Colon (tissue), 2 donors: ENCODE data around the gene PROKR2.

Experiments used
- FAIRE-seq: peaks from 2 replicates; lab custom pipeline; 2012; peaks lifted over from hg19 to GRCh38; lab: Jason Lieb, UNC
- donor health status: control.
- donor health status: control.

Gene PROKR2

DNA sequence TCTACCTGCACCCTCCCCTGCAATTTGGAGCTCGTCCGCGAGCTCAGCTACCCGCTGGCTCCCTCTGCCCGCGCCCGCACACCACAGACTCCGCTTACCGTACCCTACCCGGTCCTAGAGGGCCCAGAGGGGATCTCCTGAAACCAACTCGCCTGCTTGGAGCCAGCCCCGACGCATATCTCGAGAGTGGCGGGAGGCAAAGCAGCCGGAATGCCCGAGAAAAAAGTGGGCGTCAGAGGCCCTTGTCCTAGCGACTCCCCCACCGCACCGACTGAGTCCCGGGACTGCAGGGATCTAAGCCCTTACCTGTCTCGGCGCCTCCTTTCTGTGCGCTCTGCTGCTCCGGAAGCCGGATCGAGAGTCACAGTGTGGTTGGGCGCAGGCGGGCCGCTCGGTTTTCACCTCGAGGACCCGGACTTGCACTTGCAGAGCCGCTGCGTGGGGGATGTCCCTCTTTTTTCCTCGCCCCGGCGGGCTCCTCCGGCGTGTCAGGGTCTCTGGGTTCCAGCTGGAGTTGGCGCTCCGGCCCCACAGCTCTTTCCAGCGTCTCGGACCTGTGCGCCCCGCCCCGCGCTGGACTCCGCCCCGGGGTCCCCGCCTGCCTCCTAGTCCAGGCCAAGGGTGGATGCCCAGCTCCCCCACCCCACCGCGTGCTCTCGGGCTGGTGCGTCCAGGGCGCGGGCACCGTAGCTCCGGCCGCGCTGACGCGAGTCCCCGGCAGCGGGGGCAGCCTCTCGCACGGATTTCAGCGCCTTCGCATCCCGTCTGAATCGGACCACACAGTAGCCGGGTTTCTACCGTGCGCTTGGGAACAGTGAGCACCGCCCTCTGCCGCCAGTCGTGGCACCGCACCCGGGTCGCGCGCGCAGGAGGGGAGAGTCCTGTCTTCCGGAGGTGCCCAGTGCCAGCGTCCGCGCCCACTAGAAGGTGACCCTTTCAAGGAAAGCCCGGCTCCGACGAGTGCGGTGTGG, at the start of gene PROKR2:
PROKR2 (minus strand) TSS at position 767 of the 971 bp plus-strand sequence. CDS start 2,585 bp downstream, outside the sequence.
- FAIRE-seq: no peak

DNA sequence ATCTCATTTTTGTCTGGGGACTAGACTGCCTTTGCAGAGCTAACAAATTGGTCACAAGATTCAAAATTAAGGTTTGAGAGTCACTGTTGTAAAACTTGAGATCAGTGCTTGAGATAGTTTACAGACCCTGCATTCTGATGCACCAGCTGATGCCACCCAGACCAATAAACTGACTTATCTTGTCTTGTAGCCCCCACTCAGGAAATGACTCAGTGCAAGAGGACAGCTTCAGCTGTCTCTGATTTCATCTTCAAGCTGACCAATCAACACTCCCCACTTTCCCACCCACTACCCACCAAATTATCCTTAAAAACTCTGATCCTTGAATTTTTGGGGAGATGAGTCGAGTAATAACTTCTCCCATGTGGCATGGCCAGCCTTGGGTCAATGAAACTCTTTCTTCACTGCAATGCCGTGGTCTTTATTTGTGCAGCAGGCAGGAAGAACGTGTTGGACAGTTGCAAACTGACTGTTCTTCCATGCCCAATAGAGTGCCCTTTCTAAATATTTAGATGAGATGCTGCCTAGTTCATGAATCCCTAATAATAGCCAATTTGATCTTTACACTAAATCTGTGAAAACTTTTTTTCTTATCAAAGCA, 48.3 kb upstream of the PROKR2 start:
- no peak for FAIRE-seq

DNA sequence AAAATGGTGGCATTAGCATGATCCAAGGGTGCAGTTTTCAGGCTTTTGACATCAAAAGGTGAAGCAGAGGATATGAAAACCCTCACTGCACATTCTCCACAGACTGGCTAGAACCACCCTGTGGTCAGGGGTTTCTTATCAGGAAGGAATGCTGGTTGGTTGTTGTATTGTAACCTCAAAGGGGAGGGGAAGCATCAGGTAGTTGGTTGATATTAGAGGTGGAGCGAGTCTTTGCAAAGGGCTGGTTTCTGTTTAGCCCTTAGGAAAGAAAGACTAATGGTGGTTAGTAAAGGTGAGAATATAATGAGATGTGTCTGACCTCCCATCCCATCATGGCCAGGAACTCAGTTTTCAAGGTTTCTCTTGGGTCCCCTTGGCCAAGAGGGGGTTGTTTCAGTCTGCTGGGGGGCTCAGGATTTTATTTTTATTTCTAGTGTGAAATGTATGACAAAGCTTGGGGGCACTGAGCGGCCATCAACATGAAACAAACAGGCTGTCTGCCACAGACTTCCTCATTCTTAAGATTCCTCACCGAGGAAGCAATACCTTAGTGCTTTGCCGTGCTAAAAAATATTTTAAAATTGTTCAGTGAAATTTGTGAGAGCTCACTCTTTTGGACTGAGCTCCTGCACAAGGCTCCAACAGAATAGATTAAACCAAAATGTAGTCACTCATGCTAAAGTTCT, 47.5 kb upstream of the PROKR2 start:
- no peak for FAIRE-seq

DNA sequence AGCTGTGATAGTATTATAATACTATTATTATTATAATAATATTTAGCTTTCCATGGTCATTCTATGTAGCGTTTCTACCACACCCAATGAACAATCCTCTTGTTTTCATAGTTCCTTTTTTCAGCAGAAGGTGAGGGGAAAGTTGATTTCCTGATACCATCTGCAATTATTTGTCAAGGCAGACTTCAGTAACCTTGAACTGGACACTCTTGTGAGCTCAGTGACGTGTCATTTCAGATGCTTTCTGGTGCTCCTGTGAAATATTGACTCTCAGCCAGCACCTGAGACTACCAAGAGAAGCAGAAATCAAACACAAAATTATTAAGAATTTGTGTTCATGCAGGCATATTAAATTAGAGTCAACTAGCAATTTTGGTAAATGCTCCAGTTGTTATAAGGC, 46.0 kb upstream of the PROKR2 start:
- FAIRE-seq: no peak

DNA sequence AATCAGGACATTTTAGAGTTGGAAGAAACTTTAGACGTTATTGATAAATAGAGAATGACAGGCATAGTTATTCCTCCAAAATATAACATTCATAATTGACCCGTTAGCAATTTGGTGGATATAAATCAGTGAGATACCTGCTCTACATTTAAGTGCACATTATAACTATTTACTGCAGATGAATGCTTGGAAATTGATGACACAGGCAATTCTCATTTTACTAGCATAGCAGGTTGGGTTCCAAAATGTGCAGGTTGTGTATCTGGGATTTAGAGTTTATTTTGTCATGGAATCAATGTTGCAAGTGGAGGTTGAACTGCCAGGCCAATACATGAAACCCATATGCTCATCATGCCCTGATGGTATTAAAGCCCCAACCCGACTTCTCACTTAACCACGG, 44.4 kb upstream of the PROKR2 start:
- no peak for FAIRE-seq

DNA sequence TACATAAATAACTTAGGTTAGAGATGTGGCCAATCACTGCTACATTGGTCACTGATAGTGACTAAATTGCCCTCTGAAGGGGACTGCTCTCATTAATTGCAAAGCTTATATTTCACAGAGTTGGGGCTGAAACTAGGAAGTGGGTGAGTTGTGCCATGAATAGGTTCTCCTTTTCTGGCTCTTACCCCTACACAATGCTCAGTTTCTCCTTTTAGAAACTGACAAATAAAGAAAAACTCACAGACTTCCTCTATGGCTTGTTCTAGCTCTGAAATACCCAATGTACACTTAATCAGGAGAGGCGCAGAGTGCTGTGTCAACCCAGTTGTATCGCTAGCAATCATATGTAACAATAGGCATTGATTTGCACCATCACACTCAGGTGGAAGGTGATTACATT, 41.2 kb upstream of the PROKR2 start:
- no peak for FAIRE-seq

DNA sequence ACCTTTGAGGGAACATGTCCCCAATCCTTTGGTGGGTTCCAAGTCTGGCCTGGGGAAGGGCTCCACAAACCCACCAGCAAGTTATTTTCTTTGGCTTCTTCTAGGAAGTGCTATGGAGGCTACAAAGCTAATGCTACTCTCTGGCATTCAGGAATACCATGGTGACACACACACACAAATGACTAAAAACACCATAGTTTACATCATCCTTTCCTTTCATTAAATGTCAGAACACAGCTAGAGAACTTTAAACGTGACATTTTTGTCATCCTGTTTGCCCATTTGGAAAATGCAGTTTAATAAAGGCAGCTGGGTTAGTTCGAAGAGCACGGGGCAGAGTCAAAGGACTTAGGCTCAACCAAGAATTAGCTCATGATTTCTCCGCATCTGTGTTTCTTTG, 40.2 kb upstream of the PROKR2 start:
- FAIRE-seq: no peak

DNA sequence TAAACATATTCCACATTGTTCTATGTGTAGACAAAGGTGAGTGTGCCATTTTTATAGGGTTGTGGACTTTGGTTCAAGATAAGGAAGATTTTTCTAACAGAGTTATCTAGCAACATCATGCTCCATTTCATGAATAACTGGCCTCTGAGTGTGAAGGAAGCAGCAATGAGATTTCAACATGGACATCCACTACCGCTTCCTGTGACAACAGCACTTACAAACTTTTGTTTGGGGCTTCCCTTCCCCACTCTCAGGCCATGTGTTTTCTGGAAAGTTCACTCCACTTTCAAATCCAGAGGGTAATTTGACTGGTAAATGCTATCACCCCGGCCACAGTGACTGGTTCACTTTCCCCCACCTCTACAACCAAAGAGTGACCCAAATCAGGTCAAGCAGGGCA, 38.1 kb upstream of the PROKR2 start:
- FAIRE-seq: no peak

DNA sequence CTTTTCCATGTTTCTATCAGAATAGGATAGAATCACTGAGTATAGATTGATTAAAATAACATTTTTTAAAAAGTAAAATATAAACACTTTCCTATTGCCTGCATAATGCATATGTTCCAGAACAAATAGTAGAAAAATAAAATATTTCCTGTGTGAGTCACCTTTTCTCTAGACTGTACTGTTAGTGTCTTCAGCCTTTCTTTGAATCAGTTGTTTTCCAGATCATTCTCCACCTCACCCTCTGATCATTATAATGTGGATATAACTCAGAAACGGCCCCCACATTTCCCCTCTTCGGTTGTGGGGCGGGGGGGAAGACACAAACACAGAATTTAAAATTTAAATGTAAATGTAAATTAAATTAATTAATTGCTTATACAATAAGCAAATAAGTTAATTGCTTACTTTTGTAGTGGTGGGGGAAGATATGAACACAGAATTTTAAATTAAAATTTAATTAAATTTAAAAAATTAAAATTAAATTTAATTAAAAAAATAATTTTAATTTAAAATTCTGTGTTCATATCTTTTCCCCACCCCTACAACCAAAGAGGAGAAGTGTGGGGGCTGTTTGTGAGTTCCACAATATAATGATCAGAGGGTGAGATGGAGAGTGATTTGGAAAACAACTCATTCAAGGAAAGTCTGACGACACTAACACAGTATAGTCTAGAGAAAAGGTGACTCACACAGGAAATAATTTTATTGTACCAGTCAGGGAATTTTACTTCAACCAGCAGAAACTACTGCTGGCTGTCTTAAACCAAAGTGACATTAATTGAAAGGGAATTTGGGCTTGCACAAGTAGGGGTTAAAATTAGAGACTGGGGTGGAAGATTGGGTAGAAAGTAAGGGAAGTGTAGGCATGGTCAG, 37.1 kb upstream of the PROKR2 start:
- no peak for FAIRE-seq

DNA sequence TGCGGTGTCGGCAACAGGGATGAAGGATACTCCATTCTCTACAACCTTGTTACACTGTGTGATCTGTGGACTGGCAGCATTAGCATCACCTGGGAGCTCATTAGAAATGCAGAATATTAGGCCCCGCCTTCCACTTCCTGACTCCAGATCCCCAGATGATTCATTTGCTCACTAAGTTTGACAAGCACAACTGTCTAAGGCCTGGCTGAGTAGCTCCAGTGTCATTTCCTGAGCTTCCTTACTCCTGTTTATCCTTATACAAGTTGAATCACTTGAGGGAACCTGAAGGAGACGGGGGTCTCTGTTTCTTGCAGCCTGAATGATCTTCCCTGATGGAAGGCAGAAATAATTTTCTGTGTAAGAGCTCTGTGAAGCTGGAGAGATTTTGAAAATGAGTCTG, 32.7 kb upstream of the PROKR2 start:
- FAIRE-seq: no peak

DNA sequence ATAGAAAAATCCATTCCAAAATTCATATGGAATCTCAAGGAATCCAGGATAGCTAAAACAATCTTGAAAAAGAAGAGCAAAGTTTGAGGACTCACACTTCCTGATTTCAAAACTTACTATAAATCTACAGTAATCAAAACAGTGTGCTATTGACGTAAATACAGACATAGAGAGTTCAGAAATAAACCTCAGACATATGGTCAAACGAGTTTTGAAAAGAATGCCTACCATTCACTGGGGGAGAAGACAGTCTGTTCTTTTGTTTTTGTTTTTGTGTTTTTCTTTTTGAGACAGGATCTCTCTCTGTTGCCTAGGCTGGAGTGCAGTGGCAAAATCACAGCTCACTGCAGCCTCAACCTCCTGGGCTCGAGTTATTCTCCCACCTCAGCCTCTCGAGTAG, 25.3 kb upstream of the PROKR2 start:
- no peak for FAIRE-seq

DNA sequence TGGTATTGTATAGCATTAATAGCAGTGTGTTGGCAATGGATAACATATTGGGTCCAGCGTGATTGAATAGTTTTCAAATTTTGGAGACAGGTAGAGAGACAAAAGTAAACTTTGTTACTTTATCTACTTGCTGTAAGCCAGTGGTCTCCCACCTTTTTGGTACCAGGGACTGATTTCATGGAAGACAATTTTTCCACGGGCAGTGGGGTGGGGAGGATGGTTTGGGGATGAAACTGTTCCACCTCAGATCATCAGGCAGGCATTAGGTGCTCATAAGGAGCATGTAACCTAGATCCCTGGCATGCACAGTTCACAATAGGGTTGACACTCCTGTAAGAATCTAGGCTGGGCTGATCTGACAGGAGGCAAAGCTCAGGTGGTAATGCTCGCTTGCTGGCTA, 14.6 kb upstream of the PROKR2 start:
- no peak for FAIRE-seq

DNA sequence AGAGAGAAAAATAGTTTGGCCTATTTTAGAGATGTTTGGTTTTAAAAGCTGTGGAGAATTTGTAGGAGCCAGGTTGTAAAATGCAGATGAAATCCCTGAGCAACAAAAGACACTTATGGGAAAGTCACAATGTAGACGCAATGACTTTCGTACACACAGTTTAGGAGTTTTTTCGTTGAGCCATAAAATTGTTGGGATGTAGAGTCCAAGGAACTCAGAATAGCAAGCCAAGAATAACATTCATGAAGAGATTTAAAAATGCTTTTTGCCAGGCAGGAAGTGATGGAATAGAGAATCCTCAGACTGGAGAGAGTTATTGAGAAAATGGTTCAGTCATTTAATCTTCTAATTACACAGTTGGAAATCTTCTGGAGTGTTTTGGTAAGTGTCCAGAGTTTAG, 11.5 kb upstream of the PROKR2 start:
- FAIRE-seq: no peak

DNA sequence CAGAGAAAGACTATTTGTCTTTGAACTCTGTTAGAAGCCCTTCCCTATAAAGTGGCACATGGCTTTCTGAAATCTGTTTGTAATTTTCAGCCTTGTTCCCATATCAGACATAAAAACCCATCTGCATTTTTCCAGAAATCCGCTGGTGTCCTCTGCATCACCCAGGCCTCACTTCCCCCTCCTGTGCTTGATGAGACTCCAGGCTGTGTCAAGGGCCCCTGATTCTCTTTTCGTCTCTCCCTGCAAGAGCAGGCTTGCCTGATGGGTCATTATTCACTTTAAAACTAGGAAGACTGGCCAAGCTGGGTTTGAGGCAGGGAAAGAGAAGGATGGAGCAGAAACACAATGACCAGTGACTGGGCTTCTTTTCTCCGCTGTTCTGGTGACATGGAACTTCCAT, 10.6 kb upstream of the PROKR2 start:
- FAIRE-seq: no peak

DNA sequence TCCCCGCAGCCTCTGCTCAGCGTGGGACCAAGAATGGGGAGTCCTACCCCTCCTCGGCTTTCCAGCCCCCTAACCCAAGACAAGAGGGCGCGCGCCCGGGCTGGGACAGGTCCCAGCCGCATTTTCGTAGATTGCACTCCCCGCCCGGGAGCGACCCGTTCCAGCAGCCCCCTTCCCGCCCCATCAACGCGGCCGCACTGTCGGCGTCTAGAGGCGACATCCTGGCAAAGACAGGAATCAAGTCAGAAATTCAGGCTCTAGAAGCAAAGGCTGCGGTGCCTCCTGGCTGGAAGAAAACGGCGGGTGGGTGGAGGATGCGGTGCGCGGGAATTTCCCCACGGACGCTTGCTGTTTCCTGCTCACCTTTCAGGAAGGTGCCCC, 957 bp downstream of the PROKR2 start:
- FAIRE-seq: no peak

DNA sequence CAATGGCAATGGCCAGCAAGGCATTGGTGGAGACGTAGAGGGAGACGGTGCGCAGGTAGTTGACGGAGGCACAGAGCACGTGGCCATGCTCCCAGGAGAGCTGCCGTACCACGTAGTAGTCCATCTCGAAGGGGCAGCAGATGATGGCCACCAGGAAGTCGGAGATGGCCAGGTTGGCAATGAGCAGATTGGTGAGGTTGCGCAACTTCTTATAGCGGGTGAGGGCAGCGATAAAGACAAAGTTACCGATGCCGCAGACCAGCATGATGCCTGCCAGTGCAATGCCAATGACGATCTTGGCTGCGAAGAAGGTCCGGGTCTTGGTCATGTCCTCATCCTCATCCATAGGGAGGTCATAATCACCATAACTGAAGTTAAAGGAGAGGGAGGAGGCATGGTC, 2.8 kb downstream of the PROKR2 start:
- no peak for FAIRE-seq

DNA sequence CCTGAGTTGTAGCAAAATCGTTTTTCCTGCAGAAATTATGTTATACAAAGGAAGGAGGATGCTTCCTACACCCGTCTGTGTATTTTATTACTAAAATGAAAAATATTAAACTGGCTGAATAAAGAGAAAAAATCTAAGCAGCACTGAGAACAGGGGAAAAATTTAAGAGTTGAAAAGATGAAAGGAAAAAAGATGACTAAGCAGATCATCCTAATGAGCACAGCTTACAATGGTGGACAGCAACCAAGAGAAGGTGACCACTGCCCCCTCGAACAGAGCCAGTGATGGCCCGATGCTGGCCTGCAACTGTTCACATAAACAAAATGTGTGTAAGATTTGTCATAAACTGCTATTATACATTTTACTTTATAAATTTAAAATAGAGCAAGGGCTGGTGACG, 4.2 kb downstream of the PROKR2 start:
- FAIRE-seq: no peak

DNA sequence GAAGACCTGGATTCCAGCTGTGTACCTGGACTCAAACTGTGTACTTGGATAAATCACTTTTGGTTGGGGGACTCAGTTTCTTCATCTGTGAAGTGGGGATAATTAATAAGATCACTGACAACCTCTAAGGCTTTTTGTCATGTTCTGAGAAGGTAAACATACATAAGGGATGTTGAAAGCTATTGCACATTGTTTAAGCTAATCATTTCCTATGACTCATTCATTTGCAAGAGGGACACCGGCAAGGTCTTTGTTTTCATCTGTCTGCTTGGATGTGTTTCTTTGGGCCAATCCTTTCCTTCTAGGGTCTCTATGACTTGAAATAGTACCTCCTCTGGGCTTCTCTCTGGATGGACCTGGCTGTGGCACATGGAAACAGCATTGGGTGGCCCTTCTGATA, 6.8 kb downstream of the PROKR2 start:
- no peak for FAIRE-seq

DNA sequence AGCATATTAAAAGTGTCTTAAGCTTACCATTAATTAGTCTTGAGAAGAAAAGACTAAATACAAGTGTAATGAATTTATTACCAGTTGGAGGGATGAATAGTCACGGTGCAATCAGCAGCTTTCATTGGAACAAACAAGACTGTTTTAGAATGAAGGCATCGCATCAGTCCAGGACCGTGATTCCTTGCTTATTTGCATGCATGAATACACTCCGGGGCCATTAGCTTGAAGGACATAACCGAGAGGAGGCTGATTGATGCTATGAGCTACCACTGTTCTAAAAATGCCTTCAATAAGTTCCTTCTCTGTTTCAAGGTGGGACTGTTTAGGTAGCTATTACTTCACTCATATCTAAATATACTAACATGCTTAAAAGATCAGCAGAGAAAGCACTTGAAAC, 17.9 kb downstream of the PROKR2 start:
- FAIRE-seq: no peak

DNA sequence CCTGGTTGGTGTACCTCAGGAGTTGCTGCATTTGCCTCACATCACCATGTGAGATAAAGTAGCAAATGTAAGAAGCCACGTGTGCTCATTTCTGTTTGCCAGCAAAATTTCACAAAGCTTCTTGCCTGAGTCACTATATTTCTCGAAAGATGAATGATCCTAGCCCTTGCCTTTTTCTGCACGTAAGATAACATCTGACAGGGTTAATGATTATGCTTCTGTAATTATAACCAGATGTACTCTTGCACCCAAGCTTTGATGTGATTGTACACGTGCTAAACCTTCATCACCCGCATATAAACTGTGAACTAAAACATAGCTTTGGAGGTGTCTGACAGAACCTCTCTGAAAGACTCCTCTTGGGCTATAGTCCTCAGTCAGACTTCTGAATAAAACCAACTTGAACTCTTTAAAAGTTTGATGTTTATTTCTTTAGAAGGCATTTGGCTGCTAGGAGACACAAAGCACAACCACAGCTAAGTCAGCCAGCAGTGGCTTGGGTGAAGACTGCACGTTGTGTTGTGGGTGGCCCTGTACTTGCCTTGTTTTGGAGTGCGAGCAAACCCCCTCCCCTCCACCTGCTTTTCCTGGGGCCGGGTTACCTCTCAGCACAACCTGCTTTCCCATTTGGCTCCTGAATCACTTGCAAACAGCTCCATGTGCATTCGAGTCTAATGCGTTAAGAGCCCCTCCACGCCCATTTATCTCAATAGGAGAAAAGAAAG, 19.3 kb downstream of the PROKR2 start:
- no peak for FAIRE-seq

DNA sequence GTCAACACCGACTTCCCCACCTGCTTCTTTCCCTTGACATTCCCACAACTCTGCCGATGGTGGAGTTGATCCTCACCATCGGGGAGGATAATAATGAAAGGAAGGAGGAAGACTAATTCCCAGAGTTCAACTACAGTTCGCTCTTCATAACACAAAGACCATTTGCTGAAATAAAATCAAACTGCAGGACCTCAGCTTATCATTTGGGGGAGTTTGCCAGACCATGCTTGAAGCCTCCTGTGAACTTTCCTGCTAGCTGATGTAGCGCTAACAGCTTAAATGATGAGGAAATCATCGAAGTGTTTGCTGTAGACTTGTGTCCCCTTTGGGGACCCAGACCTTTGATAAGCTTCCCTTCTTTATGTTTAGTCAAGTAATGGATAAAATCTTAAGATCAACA, 26.2 kb downstream of the PROKR2 start:
- FAIRE-seq: no peak

DNA sequence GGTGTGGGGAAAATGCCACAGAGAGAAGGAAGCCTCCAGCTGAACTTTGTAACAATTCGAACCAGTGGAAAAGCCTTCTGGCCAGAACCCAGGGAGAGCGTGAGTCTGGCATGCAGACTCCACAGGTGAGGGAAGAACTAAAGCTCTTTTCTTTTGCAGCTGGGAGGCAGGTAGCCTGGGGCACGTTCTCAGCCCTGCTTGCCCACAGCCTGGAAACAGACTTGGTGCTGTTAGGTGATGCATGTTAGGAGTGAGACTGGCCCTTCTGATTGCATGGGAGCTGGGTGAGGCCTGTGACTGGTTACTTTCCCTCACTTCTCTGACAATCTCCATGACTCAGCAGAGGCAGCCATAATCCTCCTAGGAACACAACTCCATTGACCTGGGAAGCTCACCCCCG, 34.2 kb downstream of the PROKR2 start:
- no peak for FAIRE-seq
